Aortic smooth muscle cell (primary cell): ENCODE data around the gene OR10AD1. TPM values are rescaled to one million over a fixed set of nuclear protein-coding genes. Genes with fewer than 3 reads are reported as not detected.

Experiments used
- total RNA-seq: library from RNA; depleted of rRNA; stranded (reverse); fragments of >200 nt; gene quantifications from 2 replicates; pipeline ENCODE4 v1.2.3, GENCODE V29; 2014

OR10AD1 gene, protein sequence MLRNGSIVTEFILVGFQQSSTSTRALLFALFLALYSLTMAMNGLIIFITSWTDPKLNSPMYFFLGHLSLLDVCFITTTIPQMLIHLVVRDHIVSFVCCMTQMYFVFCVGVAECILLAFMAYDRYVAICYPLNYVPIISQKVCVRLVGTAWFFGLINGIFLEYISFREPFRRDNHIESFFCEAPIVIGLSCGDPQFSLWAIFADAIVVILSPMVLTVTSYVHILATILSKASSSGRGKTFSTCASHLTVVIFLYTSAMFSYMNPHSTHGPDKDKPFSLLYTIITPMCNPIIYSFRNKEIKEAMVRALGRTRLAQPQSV
- total RNA-seq: not detected in 2 replicates

DNA sequence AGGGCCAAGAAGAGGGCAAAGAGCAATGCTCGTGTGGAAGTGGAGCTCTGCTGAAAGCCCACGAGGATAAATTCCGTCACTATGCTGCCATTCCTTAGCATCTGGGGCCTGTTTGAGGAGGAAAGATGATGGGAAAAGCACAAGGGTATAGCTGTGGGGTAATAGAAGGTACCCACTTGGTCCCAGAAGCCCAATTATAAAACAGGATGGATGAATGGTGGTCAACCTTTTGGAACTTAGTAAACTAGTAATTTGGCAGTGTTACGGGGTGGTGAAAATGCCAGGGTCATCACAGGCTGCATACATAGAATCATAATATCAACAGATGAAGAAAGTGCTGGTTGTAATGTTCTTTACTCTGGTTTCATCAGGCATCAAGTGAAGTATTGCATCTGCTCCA is at the start of gene OR10AD1:
Gene OR10AD1, minus strand, starts transcription at position 101 of the 400 bp plus-strand sequence. Its CDS starts 0 bp downstream, at position 101.

DNA sequence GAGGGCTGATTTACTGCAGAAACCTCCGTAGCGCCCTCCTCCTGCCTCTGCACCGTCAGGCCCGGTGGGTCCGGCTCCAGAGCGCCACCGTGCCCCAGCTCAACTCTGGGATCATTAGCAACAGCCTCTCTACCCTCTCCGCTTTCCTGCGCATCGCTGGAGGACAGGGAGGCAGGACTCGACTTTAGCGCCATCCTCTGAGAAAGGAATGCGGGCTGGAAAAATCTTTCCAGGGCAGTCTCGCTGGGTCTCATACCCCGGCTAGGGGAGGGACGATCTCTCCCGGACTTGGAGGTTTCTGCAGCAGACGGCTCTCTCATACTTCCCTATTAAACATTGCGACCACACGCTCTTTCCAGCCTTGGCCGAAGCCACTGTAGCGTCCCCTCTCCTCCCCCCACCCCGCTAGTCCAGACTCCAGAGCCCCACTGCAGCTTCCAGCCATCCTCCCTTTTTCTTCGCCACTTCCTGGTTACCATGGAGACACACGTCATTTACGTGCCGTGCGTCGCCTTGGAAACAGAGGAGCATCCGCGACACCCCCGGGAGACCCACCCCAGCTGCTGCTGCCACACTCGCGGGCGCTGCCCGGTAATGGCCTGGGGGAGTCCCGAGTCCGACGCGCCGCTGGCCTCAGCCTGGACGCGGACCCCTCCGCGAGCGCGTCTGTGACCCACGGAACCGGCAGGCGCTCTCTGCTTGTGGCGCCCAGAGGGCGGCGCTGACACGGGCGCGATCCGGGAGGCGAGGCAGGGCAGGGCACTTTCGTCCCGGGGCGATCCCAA is 19.8 kb downstream of the OR10AD1 start, which contains the start of gene CCDC184:
Gene CCDC184, plus strand, starts transcription at position 554 of the 785 bp plus-strand sequence. CDS start 479 bp downstream, outside the sequence.

DNA sequence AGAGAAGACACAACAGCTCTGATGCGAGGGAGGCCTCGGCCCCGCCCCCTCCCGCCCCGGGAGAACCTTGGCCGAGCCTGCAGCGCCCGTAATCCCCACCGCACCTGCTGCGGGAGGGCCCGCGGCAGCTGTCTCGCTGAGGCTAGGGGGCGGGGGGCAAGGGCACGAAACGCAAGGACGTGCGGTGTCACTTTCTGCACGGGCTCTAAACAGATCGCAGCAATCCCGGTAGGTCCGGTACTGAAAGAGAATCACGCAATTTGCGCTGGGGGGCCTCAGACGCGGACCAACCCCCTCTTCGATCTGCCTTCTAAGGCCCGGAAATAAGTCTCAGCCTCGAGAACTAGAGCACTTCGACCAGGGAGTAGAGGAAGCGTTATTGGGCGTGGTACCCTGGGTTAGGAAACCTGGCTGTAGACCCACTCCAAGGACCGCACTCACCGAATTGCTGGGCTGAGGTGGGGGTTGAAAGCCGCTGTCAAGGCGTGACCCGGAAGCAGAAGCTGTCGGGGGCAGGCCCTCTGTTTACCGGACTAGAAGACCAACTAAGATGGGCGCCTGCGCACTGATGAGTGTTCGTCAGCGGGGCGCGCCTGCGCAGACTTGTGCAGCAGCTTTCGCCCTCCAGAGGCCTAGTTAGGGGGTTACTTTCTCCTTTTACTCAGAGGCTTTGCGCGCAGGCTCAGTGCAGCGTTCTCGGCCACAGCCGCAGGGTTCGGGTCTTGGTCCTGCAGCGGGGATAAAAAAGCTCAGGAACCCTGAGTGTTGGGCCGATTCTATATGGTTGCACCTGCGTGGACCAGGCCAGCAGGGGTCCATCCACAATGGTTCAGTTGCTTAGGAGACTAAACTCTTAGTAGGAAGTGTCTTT is 45.8 kb downstream of the OR10AD1 start, which contains the start of gene ASB8:
Gene ASB8, minus strand, starts transcription at position 498 of the 871 bp plus-strand sequence. CDS start 4,019 bp downstream, outside the sequence.

Other genes starting within 250 kb of the OR10AD1 start
- 103 and 112 TPM in 2 replicates for gene TMEM106C, start 239.7 kb downstream of the OR10AD1 start, total RNA-seq
- not detected in 2 replicates for gene COL2A1, start 198.8 kb downstream of the OR10AD1 start, total RNA-seq
- gene SENP1, start 97.2 kb downstream of the OR10AD1 start, total RNA-seq: 11.8 and 16.9 TPM in 2 replicates
- 71.5 and 74.9 TPM in 2 replicates for gene PFKM, start 83.9 kb downstream of the OR10AD1 start, total RNA-seq
- gene ASB8, start 45.8 kb downstream of the OR10AD1 start, total RNA-seq: 15.3 and 20.6 TPM in 2 replicates
- 0.19 and 0.53 TPM in 2 replicates for gene CCDC184, start 19.6 kb downstream of the OR10AD1 start, total RNA-seq
- gene ZNF641, start 147.6 kb upstream of the OR10AD1 start, total RNA-seq: 9.6 and 10.9 TPM in 2 replicates